Panc1 (cell line): ENCODE measurements around the gene SPACA9. TPM values are rescaled to one million over a fixed set of nuclear protein-coding genes. Genes with fewer than 3 reads are reported as not detected.

Experiments
- ATAC-seq: fragments of 200-7000 bp; cut with Tn5 transposase; 2 replicates; pipeline ENCODE4 v1.9.1; 2020; ENCODE audit warnings: mild to moderate bottlenecking, moderate library complexity
- BruUV-seq: library from RNA; stranded (reverse); fragments of 400-500 nt; replicated peaks from 2 replicates; lab custom pipeline; 2021; lab: Mats Ljungman, UMichigan
- CTCF ChIA-PET: fragments of 300-600 bp; sonication (Branson Sonifier 250); formaldehyde crosslinking; loops from one replicate; lab custom pipeline; 2022; ENCODE audit warnings: antibody characterized with exemption; lab: Charles Lee
- POLR2A ChIA-PET: fragments of 300-600 bp; sonication (Branson Sonifier 250); formaldehyde crosslinking; loops from one replicate; lab custom pipeline; 2022; ENCODE audit warnings: antibody characterized with exemption; lab: Charles Lee
- DNase-seq: peaks from one replicate; pipeline ENCODE4 v3.0.0-alpha.2; 2010; ENCODE audit warnings: low read depth, low spot score
- H3K27ac ChIP-seq: 2 replicates; pipeline ENCODE4 v1.5.1; 2011; ENCODE audit warnings: mild to moderate bottlenecking, low read length, inconsistent platforms
- H3K27me3 ChIP-seq: fragments of 200-500 bp; sonication (Bioruptor generic); 2 replicates; pipeline ENCODE4 v1.6.0; 2014; ENCODE audit warnings: low read length, inconsistent platforms; ENCODE audit not compliant: control insufficient read depth, insufficient read depth
- H3K36me3 ChIP-seq: fragments of 200-500 bp; sonication (Bioruptor generic); 2 replicates; pipeline ENCODE4 v1.5.1; 2014; ENCODE audit warnings: inconsistent platforms, mild to moderate bottlenecking, low read length, moderate library complexity; ENCODE audit not compliant: control insufficient read depth, insufficient read depth
- H3K4me1 ChIP-seq: 2 replicates; pipeline ENCODE4 v1.5.1; 2011; ENCODE audit warnings: inconsistent platforms, mild to moderate bottlenecking, low read length, moderate library complexity; ENCODE audit not compliant: control insufficient read depth, insufficient read depth
- H3K4me3 ChIP-seq, 2 experiments: 2 replicates each; pipeline ENCODE4 v1.5.1; 2011 to 2012; ENCODE audit warnings: low read depth in 2 of 2, low read length in 2 of 2, mild to moderate bottlenecking in 2 of 2, inconsistent platforms in 1 of 2, moderate library complexity in 1 of 2
- H3K9me3 ChIP-seq: fragments of 200-500 bp; sonication (Bioruptor generic); 2 replicates; pipeline ENCODE4 v1.5.1; 2014; ENCODE audit warnings: low read depth, mild to moderate bottlenecking, inconsistent platforms, low read length, moderate library complexity; ENCODE audit not compliant: control insufficient read depth, insufficient read depth
- POLR2AphosphoS5 ChIP-seq: IDR thresholded peaks from 2 replicates; pipeline ENCODE4 v1.6.1; 2012; ENCODE audit warnings: mild to moderate bottlenecking, low read depth, low read length, moderate library complexity
- SIN3A ChIP-seq: IDR thresholded peaks from 2 replicates; pipeline ENCODE4 v1.6.1; 2012; ENCODE audit warnings: low read depth, mild to moderate bottlenecking, low read length, moderate library complexity, borderline replicate concordance; ENCODE audit not compliant: insufficient read depth
- TCF7L2 ChIP-seq: IDR thresholded peaks from 2 replicates; pipeline ENCODE4 v1.6.1; 2011; ENCODE audit warnings: mild to moderate bottlenecking, low read depth, low read length, inconsistent platforms
- in situ Hi-C: cut with HindIII; loops from 2 replicates; pipeline ENCODE4 v1.10.0; 2016; ENCODE audit warnings: low sequenced_read_pairs, low pct_unique_long_range_greater_than_20kb
- intact Hi-C: fragments of 100-400 bp; cut with micrococcal nuclease; formaldehyde crosslinking; loops from one replicate; pipeline ENCODE4 v1.10.0; 2022; ENCODE audit not compliant: unreplicated experiment
- total RNA-seq: library from RNA; stranded (reverse); gene quantifications from one replicate; pipeline ENCODE4 v1.2.1, GENCODE V29; 2021; ENCODE audit not compliant: unreplicated experiment
- TF ChIP-seq, protein P1 (sequence below), 2 experiments: IDR thresholded peaks; 2 replicates each; pipeline ENCODE4 v1.6.1; 2011 to 2012; ENCODE audit warnings: low read depth in 2 of 2, control low read depth in 1 of 2, low read length in 1 of 2, mild to moderate bottlenecking in 1 of 2, moderate library complexity in 1 of 2; ENCODE audit not compliant: insufficient read depth in 1 of 2
- TF ChIP-seq, protein P2 (sequence below): fragments of 450-650 bp; IDR thresholded peaks from 2 replicates; pipeline ENCODE4 v1.5.1; 2017; ENCODE audit warnings: mild to moderate bottlenecking

SPACA9 gene
- total RNA-seq, 1 experiment from 2014 or later, result 3.0 TPM

DNA sequence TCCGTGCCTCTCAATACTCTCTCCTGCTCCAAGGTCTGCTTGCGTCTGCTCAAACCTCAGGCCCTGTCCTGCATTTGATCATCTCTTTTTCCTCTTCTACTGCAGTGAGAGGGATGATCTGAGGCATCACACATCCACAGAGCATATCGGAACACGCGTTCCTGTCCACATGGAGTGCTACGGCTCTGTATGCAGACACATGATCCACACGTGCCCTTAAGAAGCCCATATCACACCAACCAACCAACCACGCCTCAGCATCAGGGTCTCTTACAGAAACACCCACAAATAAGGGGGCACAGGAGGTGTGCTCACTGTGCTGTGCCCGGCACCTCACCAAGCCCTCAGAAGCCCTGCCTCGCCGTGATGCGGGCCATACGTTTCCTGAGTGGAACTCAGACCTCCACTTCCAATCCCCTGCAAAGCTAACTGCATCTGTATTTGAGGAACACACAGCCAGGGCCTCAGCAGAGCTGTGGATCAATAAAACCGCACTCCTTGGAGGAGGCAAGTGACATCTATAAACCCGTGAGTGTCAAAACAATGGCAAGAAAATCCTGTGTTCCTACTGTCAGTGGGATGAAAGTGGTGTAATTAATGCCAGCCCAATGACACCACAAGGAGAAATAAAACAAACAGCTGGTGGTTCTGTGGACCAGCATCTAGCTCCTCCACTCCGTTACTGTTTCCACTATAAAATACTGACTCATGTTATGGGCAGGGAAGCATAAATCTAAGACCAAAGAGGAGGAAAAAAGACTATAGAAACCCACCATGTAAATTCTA is 41.0 kb upstream of the SPACA9 start:
- Histone ChIP-seq H3K4me1 (no peaks in the 10 kb centered on the region; the same call in 1 of the 2 replicates), H3K9me3 (no peaks in the 10 kb centered on the region), H3K27ac (no peak overlapping the region), H3K4me3 (no peak overlapping the region), H3K27me3 (no peaks in the 10 kb centered on the region), H3K36me3 (no peaks in the 10 kb centered on the region)
- CTCF ChIA-PET, result no interaction called here
- ATAC-seq (no peak), DNase-seq (no peak)
- in situ Hi-C loops, result no loop called here
- no TSS peak for BruUV-seq
- no peak for TF ChIP-seq TCF7L2
- TF ChIP-seq POLR2AphosphoS5, result no peak
- TF ChIP-seq, protein P1, sequence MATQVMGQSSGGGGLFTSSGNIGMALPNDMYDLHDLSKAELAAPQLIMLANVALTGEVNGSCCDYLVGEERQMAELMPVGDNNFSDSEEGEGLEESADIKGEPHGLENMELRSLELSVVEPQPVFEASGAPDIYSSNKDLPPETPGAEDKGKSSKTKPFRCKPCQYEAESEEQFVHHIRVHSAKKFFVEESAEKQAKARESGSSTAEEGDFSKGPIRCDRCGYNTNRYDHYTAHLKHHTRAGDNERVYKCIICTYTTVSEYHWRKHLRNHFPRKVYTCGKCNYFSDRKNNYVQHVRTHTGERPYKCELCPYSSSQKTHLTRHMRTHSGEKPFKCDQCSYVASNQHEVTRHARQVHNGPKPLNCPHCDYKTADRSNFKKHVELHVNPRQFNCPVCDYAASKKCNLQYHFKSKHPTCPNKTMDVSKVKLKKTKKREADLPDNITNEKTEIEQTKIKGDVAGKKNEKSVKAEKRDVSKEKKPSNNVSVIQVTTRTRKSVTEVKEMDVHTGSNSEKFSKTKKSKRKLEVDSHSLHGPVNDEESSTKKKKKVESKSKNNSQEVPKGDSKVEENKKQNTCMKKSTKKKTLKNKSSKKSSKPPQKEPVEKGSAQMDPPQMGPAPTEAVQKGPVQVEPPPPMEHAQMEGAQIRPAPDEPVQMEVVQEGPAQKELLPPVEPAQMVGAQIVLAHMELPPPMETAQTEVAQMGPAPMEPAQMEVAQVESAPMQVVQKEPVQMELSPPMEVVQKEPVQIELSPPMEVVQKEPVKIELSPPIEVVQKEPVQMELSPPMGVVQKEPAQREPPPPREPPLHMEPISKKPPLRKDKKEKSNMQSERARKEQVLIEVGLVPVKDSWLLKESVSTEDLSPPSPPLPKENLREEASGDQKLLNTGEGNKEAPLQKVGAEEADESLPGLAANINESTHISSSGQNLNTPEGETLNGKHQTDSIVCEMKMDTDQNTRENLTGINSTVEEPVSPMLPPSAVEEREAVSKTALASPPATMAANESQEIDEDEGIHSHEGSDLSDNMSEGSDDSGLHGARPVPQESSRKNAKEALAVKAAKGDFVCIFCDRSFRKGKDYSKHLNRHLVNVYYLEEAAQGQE (IDR thresholded peaks at IDR 0.05; ENCODE audit: insufficient read depth in 1 of 2, low read depth in 2 of 2, low read length in 1 of 2), result no peak
- no peak for TF ChIP-seq SIN3A
- TF ChIP-seq, protein P2, sequence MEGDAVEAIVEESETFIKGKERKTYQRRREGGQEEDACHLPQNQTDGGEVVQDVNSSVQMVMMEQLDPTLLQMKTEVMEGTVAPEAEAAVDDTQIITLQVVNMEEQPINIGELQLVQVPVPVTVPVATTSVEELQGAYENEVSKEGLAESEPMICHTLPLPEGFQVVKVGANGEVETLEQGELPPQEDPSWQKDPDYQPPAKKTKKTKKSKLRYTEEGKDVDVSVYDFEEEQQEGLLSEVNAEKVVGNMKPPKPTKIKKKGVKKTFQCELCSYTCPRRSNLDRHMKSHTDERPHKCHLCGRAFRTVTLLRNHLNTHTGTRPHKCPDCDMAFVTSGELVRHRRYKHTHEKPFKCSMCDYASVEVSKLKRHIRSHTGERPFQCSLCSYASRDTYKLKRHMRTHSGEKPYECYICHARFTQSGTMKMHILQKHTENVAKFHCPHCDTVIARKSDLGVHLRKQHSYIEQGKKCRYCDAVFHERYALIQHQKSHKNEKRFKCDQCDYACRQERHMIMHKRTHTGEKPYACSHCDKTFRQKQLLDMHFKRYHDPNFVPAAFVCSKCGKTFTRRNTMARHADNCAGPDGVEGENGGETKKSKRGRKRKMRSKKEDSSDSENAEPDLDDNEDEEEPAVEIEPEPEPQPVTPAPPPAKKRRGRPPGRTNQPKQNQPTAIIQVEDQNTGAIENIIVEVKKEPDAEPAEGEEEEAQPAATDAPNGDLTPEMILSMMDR, result no peak
- POLR2A ChIA-PET, result no interaction called here
- intact Hi-C loops, result no loop called here

GRCh38 chr9:132838291-132838690 is 40.4 kb upstream of the SPACA9 start:
- ChIA-PET CTCF (no interaction called here), POLR2A (no interaction called here)
- DNase-seq (no peak), ATAC-seq (no peak)
- no peak overlapping the region for H3K27ac ChIP-seq
- H3K4me3 ChIP-seq, result no peak overlapping the region
- no TSS peak for BruUV-seq
- H3K9me3 ChIP-seq, result no peaks in the 10 kb centered on the region
- H3K27me3 ChIP-seq, result no peaks in the 10 kb centered on the region
- H3K36me3 ChIP-seq, result no peaks in the 10 kb centered on the region
- no peaks in the 10 kb centered on the region; the same call in 1 of the 2 replicates for H3K4me1 ChIP-seq
- in situ Hi-C loops (no loop called here), intact Hi-C loops (no loop called here)
- no peak for TF ChIP-seq SIN3A
- TF ChIP-seq POLR2AphosphoS5, result no peak
- TF ChIP-seq TCF7L2, result no peak
- TF ChIP-seq, protein P1 (IDR thresholded peaks at IDR 0.05; ENCODE audit: insufficient read depth in 1 of 2, low read depth in 2 of 2, low read length in 1 of 2), result no peak
- TF ChIP-seq, protein P2, result no peak
